Measurements from ENCODE around the gene LMTK3. TPM values are rescaled to one million over a fixed set of nuclear protein-coding genes. Genes with fewer than 3 reads are reported as not detected.
"Not testable (repeated sequence)": the region's sequence is repeated elsewhere in the genome, so short reads cannot be mapped to it uniquely, and the experiment has no call there.

LMTK3 gene
- total and polyA plus RNA-seq, 2 of the 4 experiments (the other 2 are of a cell fraction): 0.18 to 0.87 TPM

- Histone ChIP-seq H3K4me3 (ENCODE audit: insufficient read depth, low read depth, low read length) (no peak overlapping the region), H2AK5ac (ENCODE audit: low read depth, low read length) (no peak overlapping the region), H2BK15ac (ENCODE audit: low read depth, low read length) (no peak overlapping the region), H3K4me1 (ENCODE audit: control insufficient read depth, insufficient read depth, low read length) (peaks cover 3% of the 10 kb centered on the region), H3K56ac (ENCODE audit: extremely low read depth, insufficient read depth, low read length) (no peak overlapping the region), H3K18ac (ENCODE audit: low read depth, low read length) (no peak overlapping the region), H2BK120ac (ENCODE audit: low read depth, low read length) (no peak overlapping the region), H3K14ac (replicated peaks; ENCODE audit: low read depth, low read length) (no peak overlapping the region), H3K79me1 (ENCODE audit: low read depth in 1 of 2, low read length in 2 of 2) (no peaks in the 10 kb centered on the region), H4K91ac (ENCODE audit: insufficient read depth, low read depth, low read length) (no peak overlapping the region), H3K9me3 (ENCODE audit: control insufficient read depth, insufficient read depth, low read length) (no peaks in the 10 kb centered on the region), H3K9ac (ENCODE audit: low read depth, low read length) (no peak overlapping the region), H4K8ac (ENCODE audit: low read depth in 2 of 2, low read length in 2 of 2) (no peak overlapping the region), H3K23ac (ENCODE audit: low read depth, low read length) (no peak overlapping the region), H3K27ac (ENCODE audit: insufficient read depth, low read length) (no peak overlapping the region), H2AK9ac (replicated peaks; ENCODE audit: low read depth, low read length, poor library complexity) (no peak overlapping the region), H3K4me2 (ENCODE audit: low read depth, low read length) (no peak overlapping the region), H3K4ac (ENCODE audit: low read depth, low read length) (no peak overlapping the region), H3K9me1 (ENCODE audit: insufficient read depth, low read length) (no peaks in the 10 kb centered on the region), H2BK5ac (ENCODE audit: low read depth, low read length, poor library complexity, severe bottlenecking) (no peak overlapping the region), H2BK20ac (ENCODE audit: low read depth, low read length) (no peak overlapping the region), H4K20me1 (ENCODE audit: insufficient read depth, low read length) (no peaks in the 10 kb centered on the region), H3K36me3 (ENCODE audit: control insufficient read depth, insufficient read depth, low read length) (no peaks in the 10 kb centered on the region), H3K27me3 (ENCODE audit: control insufficient read depth, insufficient read depth, low read length) (no peaks in the 10 kb centered on the region), H4K5ac (ENCODE audit: low read depth, low read length) (no peak overlapping the region), H2AFZ (replicated peaks; ENCODE audit: low read length, poor library complexity) (no peak overlapping the region)
- POLR2A ChIA-PET (ENCODE audit: unreplicated experiment): no interaction called here
- no peak for ATAC-seq (ENCODE audit: low read depth)
- no TSS peak for BruUV-seq (replicated peaks)
- TF ChIP-seq, protein P1, sequence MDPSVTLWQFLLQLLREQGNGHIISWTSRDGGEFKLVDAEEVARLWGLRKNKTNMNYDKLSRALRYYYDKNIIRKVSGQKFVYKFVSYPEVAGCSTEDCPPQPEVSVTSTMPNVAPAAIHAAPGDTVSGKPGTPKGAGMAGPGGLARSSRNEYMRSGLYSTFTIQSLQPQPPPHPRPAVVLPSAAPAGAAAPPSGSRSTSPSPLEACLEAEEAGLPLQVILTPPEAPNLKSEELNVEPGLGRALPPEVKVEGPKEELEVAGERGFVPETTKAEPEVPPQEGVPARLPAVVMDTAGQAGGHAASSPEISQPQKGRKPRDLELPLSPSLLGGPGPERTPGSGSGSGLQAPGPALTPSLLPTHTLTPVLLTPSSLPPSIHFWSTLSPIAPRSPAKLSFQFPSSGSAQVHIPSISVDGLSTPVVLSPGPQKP (IDR thresholded peaks at IDR 0.05; ENCODE audit: borderline replicate concordance, low read depth, low read length): no peak
- TF ChIP-seq NFE2L2 (IDR thresholded peaks at IDR 0.05; ENCODE audit: low read depth, low read length): 0 out of 2 replicates have a peak, but pooled peaks have one; percentile 0
- no peak for TF ChIP-seq CHD1 (IDR thresholded peaks at IDR 0.05; ENCODE audit: low read depth, low read length)
- TF ChIP-seq USF2 (IDR thresholded peaks at IDR 0.05; ENCODE audit: low read depth, low read length): no peak
- CTCF ChIA-PET: no interaction called here
- intact Hi-C loops (cut with micrococcal nuclease): no loop called here
- dilution Hi-C loops (cut with HindIII; ENCODE audit: low sequenced_read_pairs, unreplicated experiment): no loop called here
- WGBS, 2 experiments (ENCODE audit: extremely low coverage in 2 of 2, insufficient read length in 1 of 2): 68% methylated on average over 3 of the region's 17 CpGs; no CpG with 5 or more reads in 1 of the 2 experiments
- peak; percentile 82 for DNase-seq
- in situ Hi-C loops (cut with MboI; ENCODE audit: low sequenced_read_pairs): no loop called here
These were observed 28.0 kb upstream of the LMTK3 start for GRCh38 chr19:48539503-48540096.

GRCh38 chr19:48538057-48538456 lies 26.4 kb upstream of the LMTK3 start:
- H3K4me2 ChIP-seq (ENCODE audit: low read depth, low read length); H3K27me3 ChIP-seq (ENCODE audit: control insufficient read depth, insufficient read depth, low read length); H2AFZ ChIP-seq (replicated peaks; ENCODE audit: low read length, poor library complexity); POLR2A ChIA-PET (ENCODE audit: unreplicated experiment); H3K14ac ChIP-seq (replicated peaks; ENCODE audit: low read depth, low read length); H2BK15ac ChIP-seq (ENCODE audit: low read depth, low read length); H3K4me1 ChIP-seq (ENCODE audit: control insufficient read depth, insufficient read depth, low read length); H2AK5ac ChIP-seq (ENCODE audit: low read depth, low read length); DNase-seq; H3K23ac ChIP-seq (ENCODE audit: low read depth, low read length); H4K5ac ChIP-seq (ENCODE audit: low read depth, low read length); H4K20me1 ChIP-seq (ENCODE audit: insufficient read depth, low read length); H3K4ac ChIP-seq (ENCODE audit: low read depth, low read length); H3K4me3 ChIP-seq (ENCODE audit: insufficient read depth, low read depth, low read length); H2BK20ac ChIP-seq (ENCODE audit: low read depth, low read length); BruUV-seq (replicated peaks); in situ Hi-C loops (cut with MboI; ENCODE audit: low sequenced_read_pairs); CTCF ChIA-PET; H3K9me1 ChIP-seq (ENCODE audit: insufficient read depth, low read length); H2AK9ac ChIP-seq (replicated peaks; ENCODE audit: low read depth, low read length, poor library complexity); ATAC-seq (ENCODE audit: low read depth); H3K56ac ChIP-seq (ENCODE audit: extremely low read depth, insufficient read depth, low read length); H2BK5ac ChIP-seq (ENCODE audit: low read depth, low read length, poor library complexity, severe bottlenecking); H3K9me3 ChIP-seq (ENCODE audit: control insufficient read depth, insufficient read depth, low read length); H4K91ac ChIP-seq (ENCODE audit: insufficient read depth, low read depth, low read length); H3K18ac ChIP-seq (ENCODE audit: low read depth, low read length); H3K79me1 ChIP-seq (ENCODE audit: low read depth in 1 of 2, low read length in 2 of 2); H3K9ac ChIP-seq (ENCODE audit: low read depth, low read length); H3K36me3 ChIP-seq (ENCODE audit: control insufficient read depth, insufficient read depth, low read length); H3K27ac ChIP-seq (ENCODE audit: insufficient read depth, low read length); H2BK120ac ChIP-seq (ENCODE audit: low read depth, low read length); dilution Hi-C loops (cut with HindIII; ENCODE audit: low sequenced_read_pairs, unreplicated experiment); H4K8ac ChIP-seq (ENCODE audit: low read depth in 2 of 2, low read length in 2 of 2); intact Hi-C loops (cut with micrococcal nuclease): not testable (repeated sequence)
- WGBS, 2 experiments (ENCODE audit: extremely low coverage in 2 of 2, insufficient read length in 1 of 2): no CpG with 5 or more reads among the region's 8 CpGs

All from IMR-90 (cell line).